ENCODE measurements around the gene TSC2. TPM values are rescaled to one million over a fixed set of nuclear protein-coding genes. Genes with fewer than 3 reads are reported as not detected.

The TSC2 gene
- total and polyA plus RNA-seq, 2 experiments from 2014 or later = 123 to 152 TPM

- H3K27ac ChIP-seq = no peak overlapping the region
- H3K27me3 ChIP-seq = no peaks in the 10 kb centered on the region
- no peaks in the 10 kb centered on the region for H3K4me1 ChIP-seq (ENCODE audit: low read depth)
- H3K4me3 ChIP-seq = no peak overlapping the region
- peaks cover 10% of the 10 kb centered on the region for H3K36me3 ChIP-seq
- H3K9me3 ChIP-seq (ENCODE audit: low read depth) = no peaks in the 10 kb centered on the region
- no peak for DNase-seq (ENCODE audit: low read depth in 1 of 2, low spot score in 1 of 2)
- no peak for TF ChIP-seq CTCF (IDR thresholded peaks at IDR 0.05; ENCODE audit: low read depth, low read length)
Observed at GRCh38 chr16:2074071-2074470, 26.3 kb downstream of the TSC2 start.

GRCh38 chr16:2075631-2076030 lies 27.8 kb downstream of the TSC2 start:
- H3K9me3 ChIP-seq (ENCODE audit: low read depth) = no peaks in the 10 kb centered on the region
- H3K27ac ChIP-seq = no peak overlapping the region
- H3K36me3 ChIP-seq = peaks cover 6% of the 10 kb centered on the region
- no peak for TF ChIP-seq CTCF (IDR thresholded peaks at IDR 0.05; ENCODE audit: low read depth, low read length)
- H3K27me3 ChIP-seq = no peaks in the 10 kb centered on the region
- H3K4me1 ChIP-seq (ENCODE audit: low read depth) = no peaks in the 10 kb centered on the region
- DNase-seq (ENCODE audit: low read depth in 1 of 2, low spot score in 1 of 2) = no peak
- H3K4me3 ChIP-seq = no peak overlapping the region

DNA sequence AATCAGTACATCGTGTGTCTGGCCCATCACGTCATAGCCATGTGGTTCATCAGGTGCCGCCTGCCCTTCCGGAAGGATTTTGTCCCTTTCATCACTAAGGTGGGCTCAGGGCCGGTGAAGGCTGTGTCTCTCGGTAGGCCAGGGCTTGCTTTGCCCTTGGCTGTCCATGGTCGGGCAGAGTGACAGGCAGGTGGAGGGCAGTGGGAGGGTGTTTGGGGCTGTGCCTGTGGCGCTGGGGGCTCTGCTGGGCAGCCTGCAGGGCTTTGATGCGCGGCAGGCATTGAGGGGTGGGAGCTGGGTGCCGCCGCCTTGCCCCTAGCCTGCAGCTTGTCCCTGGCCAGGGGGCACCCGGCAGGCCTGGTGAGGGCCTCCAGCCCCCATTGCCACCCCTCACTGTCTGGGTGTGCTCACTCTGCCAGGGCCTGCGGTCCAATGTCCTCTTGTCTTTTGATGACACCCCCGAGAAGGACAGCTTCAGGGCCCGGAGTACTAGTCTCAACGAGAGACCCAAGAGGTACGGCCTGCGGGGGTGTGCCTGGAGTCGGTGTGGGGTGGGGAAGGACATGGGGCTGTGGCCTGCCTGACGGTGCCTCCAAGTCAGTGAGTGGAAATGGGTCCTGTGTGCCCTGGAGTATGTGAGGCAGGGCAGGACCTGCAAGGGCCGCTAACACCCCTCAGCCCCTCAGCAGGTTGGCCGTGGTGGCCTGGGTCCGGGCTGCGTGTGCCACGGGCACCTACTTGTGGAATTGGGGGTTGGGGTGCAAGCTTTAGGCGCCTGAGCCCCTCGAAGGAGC lies 28.5 kb downstream of the TSC2 start:
- H3K36me3 ChIP-seq = peaks cover 6% of the 10 kb centered on the region
- H3K27me3 ChIP-seq = no peaks in the 10 kb centered on the region
- H3K4me1 ChIP-seq (ENCODE audit: low read depth) = no peaks in the 10 kb centered on the region
- TF ChIP-seq CTCF (IDR thresholded peaks at IDR 0.05; ENCODE audit: low read depth, low read length) = no peak
- DNase-seq (ENCODE audit: low read depth in 1 of 2, low spot score in 1 of 2) = no peak
- H3K4me3 ChIP-seq = no peak overlapping the region
- H3K9me3 ChIP-seq (ENCODE audit: low read depth) = no peaks in the 10 kb centered on the region
- no peak overlapping the region for H3K27ac ChIP-seq

GRCh38 chr16:2077016-2077415 lies 29.2 kb downstream of the TSC2 start:
- TF ChIP-seq CTCF (IDR thresholded peaks at IDR 0.05; ENCODE audit: low read depth, low read length) = no peak

GRCh38 chr16:2077696-2078095 lies 29.9 kb downstream of the TSC2 start:
- no peak for DNase-seq (ENCODE audit: low read depth in 1 of 2, low spot score in 1 of 2)
- Histone ChIP-seq H3K4me3 (no peak overlapping the region), H3K36me3 (peaks cover 11% of the 10 kb centered on the region), H3K27me3 (no peaks in the 10 kb centered on the region), H3K4me1 (ENCODE audit: low read depth) (no peaks in the 10 kb centered on the region), H3K9me3 (ENCODE audit: low read depth) (no peaks in the 10 kb centered on the region), H3K27ac (no peak overlapping the region)
- TF ChIP-seq CTCF (IDR thresholded peaks at IDR 0.05; ENCODE audit: low read depth, low read length) = no peak

More at GRCh38 chr16:2077016-2077415, 29.2 kb downstream of the TSC2 start:
- no peaks in the 10 kb centered on the region for H3K9me3 ChIP-seq (ENCODE audit: low read depth)
- peaks cover 7% of the 10 kb centered on the region for H3K36me3 ChIP-seq
- DNase-seq (ENCODE audit: low read depth in 1 of 2, low spot score in 1 of 2) = no peak
- no peak overlapping the region for H3K4me3 ChIP-seq
- no peaks in the 10 kb centered on the region for H3K4me1 ChIP-seq (ENCODE audit: low read depth)
- no peaks in the 10 kb centered on the region for H3K27me3 ChIP-seq
- H3K27ac ChIP-seq = no peak overlapping the region

Data from cardiac muscle cell (in vitro differentiated cells and primary cell).